HEK293 (cell line): Measurements from ENCODE around the gene RHEX.

ENCODE experiments used
- ZNF16 ChIP-seq: fragments of 450-650 bp; formaldehyde crosslinking; IDR thresholded peaks from 2 replicates; pipeline ENCODE4 v1.5.1; 2016; ENCODE audit warnings: low read depth, missing biosample characterization, missing genetic modification characterization
- TF ChIP-seq, protein P1 (sequence below): fragments of 450-650 bp; formaldehyde crosslinking; IDR thresholded peaks from 2 replicates; pipeline ENCODE4 v1.5.1; 2016; ENCODE audit warnings: missing biosample characterization, missing genetic modification characterization, borderline replicate concordance
- TF ChIP-seq, protein P2 (sequence below): fragments of 450-650 bp; formaldehyde crosslinking; IDR thresholded peaks from 2 replicates; pipeline ENCODE4 v1.5.1; 2016; ENCODE audit warnings: missing biosample characterization, missing genetic modification characterization

DNA sequence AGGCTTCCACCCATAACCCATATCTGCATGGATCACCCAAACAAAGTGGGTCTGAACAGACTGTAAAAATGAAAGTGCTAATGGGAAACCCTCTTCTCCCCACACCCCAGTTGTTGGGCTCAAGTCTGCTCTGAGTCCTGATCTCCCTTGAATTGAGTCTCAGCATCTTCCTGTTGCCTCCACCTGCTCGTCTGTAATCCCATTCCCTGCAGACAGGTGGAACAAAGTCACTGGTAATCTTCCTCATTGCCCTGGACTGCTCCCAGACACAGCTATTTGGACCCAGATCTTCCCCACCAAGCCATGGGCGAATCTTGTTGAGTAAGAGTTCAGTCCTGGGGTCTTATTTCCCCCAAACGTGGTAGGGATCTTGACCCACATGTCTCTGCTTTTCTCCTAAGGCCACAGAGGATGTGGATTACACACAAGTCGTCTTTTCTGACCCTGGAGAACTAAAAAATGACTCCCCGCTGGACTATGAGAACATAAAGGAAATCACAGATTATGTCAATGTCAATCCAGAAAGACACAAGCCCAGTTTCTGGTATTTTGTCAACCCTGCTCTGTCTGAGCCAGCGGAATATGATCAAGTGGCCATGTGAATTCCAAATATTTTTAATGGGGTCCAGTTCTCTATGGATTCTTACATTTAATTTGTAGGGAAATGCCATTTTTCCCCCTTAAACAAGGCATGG is 48.5 kb downstream of the RHEX start:
- TF ChIP-seq, protein P1, sequence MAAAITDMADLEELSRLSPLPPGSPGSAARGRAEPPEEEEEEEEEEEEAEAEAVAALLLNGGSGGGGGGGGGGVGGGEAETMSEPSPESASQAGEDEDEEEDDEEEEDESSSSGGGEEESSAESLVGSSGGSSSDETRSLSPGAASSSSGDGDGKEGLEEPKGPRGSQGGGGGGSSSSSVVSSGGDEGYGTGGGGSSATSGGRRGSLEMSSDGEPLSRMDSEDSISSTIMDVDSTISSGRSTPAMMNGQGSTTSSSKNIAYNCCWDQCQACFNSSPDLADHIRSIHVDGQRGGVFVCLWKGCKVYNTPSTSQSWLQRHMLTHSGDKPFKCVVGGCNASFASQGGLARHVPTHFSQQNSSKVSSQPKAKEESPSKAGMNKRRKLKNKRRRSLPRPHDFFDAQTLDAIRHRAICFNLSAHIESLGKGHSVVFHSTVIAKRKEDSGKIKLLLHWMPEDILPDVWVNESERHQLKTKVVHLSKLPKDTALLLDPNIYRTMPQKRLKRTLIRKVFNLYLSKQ, result no peak
- no peak for TF ChIP-seq ZNF16 (tag by site-specific recombination)
- TF ChIP-seq, protein P2, sequence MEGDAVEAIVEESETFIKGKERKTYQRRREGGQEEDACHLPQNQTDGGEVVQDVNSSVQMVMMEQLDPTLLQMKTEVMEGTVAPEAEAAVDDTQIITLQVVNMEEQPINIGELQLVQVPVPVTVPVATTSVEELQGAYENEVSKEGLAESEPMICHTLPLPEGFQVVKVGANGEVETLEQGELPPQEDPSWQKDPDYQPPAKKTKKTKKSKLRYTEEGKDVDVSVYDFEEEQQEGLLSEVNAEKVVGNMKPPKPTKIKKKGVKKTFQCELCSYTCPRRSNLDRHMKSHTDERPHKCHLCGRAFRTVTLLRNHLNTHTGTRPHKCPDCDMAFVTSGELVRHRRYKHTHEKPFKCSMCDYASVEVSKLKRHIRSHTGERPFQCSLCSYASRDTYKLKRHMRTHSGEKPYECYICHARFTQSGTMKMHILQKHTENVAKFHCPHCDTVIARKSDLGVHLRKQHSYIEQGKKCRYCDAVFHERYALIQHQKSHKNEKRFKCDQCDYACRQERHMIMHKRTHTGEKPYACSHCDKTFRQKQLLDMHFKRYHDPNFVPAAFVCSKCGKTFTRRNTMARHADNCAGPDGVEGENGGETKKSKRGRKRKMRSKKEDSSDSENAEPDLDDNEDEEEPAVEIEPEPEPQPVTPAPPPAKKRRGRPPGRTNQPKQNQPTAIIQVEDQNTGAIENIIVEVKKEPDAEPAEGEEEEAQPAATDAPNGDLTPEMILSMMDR (tag by site-specific recombination), result no peak
